Stimulated activated CD4-positive, alpha-beta T cell treated with anti-CD3 and anti-CD28 coated beads, Interleukin-1b, Interleukin-23, amount 100 ng/mL, for 1 hour (primary cell): Measurements from ENCODE around the gene SLC7A9.

Experiments
- DNase-seq, 2 donors: peaks; one replicate each; pipeline ENCODE4 v3.0.0-alpha.2; 2020; ENCODE audit warnings: low read depth in 2 of 2

SLC7A9 gene

GRCh38 chr19:32828643-32829344, 40.8 kb downstream of the SLC7A9 start:
- DNase-seq, result no peak

- DNase-seq, result no peak
Measured at GRCh38 chr19:32828139-32828538, 41.4 kb downstream of the SLC7A9 start.

- DNase-seq, result no peak
Measured at GRCh38 chr19:32824916-32825608, 44.5 kb downstream of the SLC7A9 start.

- no peak for DNase-seq
Measured at GRCh38 chr19:32824191-32824751, 45.3 kb downstream of the SLC7A9 start.

- DNase-seq, result no peak
Measured at GRCh38 chr19:32823747-32824102, 45.8 kb downstream of the SLC7A9 start.

- no peak for DNase-seq
Measured at GRCh38 chr19:32822916-32823746, 46.4 kb downstream of the SLC7A9 start.

- no peak for DNase-seq
Measured at GRCh38 chr19:32819419-32820400, 49.9 kb downstream of the SLC7A9 start.

- DNase-seq, result no peak
Measured at GRCh38 chr19:32818536-32818935, 51.0 kb downstream of the SLC7A9 start.

- DNase-seq, result no peak
Measured at GRCh38 chr19:32817569-32818476, 51.7 kb downstream of the SLC7A9 start.

GRCh38 chr19:32816555-32817099, 52.9 kb downstream of the SLC7A9 start:
- DNase-seq, result no peak

GRCh38 chr19:32814624-32815023, 54.9 kb downstream of the SLC7A9 start:
- no peak for DNase-seq

- DNase-seq, result no peak
Measured at GRCh38 chr19:32813862-32814425, 55.6 kb downstream of the SLC7A9 start.

- no peak for DNase-seq
Measured at GRCh38 chr19:32812571-32812970, 57.0 kb downstream of the SLC7A9 start.

- DNase-seq, result no peak
Measured at GRCh38 chr19:32812036-32812435, 57.5 kb downstream of the SLC7A9 start.

- no peak for DNase-seq
Measured at GRCh38 chr19:32811151-32811550, 58.4 kb downstream of the SLC7A9 start.

- DNase-seq, result no peak
Measured at GRCh38 chr19:32810452-32810851, 59.1 kb downstream of the SLC7A9 start.

- DNase-seq, result no peak
Measured at GRCh38 chr19:32809754-32810153, 59.8 kb downstream of the SLC7A9 start.

GRCh38 chr19:32809254-32809653, 60.3 kb downstream of the SLC7A9 start:
- DNase-seq, result no peak

- DNase-seq, result no peak
Measured at GRCh38 chr19:32808236-32808635, 61.3 kb downstream of the SLC7A9 start.
